K562 (cell line): ENCODE data around the gene PRSS56. TPM values are rescaled to one million over a fixed set of nuclear protein-coding genes. Genes with fewer than 3 reads are reported as not detected.

Experiments
- CHD1 ChIP-seq: fragments of 200-600 bp; sonication (generic); IDR thresholded peaks from one replicate; pipeline ENCODE4 v1.6.1; 2012; ENCODE audit warnings: mild to moderate bottlenecking, moderate library complexity, low read length, inconsistent platforms
- RCOR1 ChIP-seq, 2 experiments: IDR thresholded peaks; 2 replicates each; pipeline ENCODE4 v1.6.1; 2012; ENCODE audit warnings: low read depth in 2 of 2, low read length in 2 of 2, borderline replicate concordance in 1 of 2, improper control_type of control experiment in 1 of 2
- RFX1 ChIP-seq: fragments of 450-650 bp; IDR thresholded peaks from 2 replicates; pipeline ENCODE4 v1.6.1; 2016; ENCODE audit warnings: mild to moderate bottlenecking, moderate library complexity
- SIX5 ChIP-seq, 2 experiments: IDR thresholded peaks; 2 replicates each; pipeline ENCODE4 v1.6.1; 2011; ENCODE audit warnings: low read length in 2 of 2, borderline replicate concordance in 1 of 2, low read depth in 1 of 2, mild to moderate bottlenecking in 1 of 2, moderate library complexity in 1 of 2; ENCODE audit not compliant: insufficient read depth in 1 of 2
- STAT5A ChIP-seq: IDR thresholded peaks from 2 replicates; pipeline ENCODE4 v1.6.1; 2012; ENCODE audit warnings: low read length, inconsistent platforms, borderline replicate concordance
- TAF15 ChIP-seq: fragments of 200-400 bp; formaldehyde crosslinking; IDR thresholded peaks from 2 replicates; pipeline ENCODE4 v1.6.1; 2017; ENCODE audit warnings: mild to moderate bottlenecking, low read depth, low read length, moderate library complexity
- ZFX ChIP-seq: sonication (generic); formaldehyde crosslinking; IDR thresholded peaks from 2 replicates; pipeline ENCODE4 v1.8.0; 2022; ENCODE audit warnings: mild to moderate bottlenecking, missing genetic modification reagents, moderate library complexity
- ZNF184 ChIP-seq: sonication (generic); formaldehyde crosslinking; IDR thresholded peaks from 2 replicates; pipeline ENCODE4 v1.5.0; 2020; ENCODE audit warnings: missing genetic modification reagents
- ZNF212 ChIP-seq: fragments of 450-650 bp; formaldehyde crosslinking; IDR thresholded peaks from 2 replicates; pipeline ENCODE4 v1.4.0; 2020; ENCODE audit warnings: mild to moderate bottlenecking
- ZNF232 ChIP-seq: sonication (generic); formaldehyde crosslinking; IDR thresholded peaks from 2 replicates; pipeline ENCODE4 v1.8.0; 2022; ENCODE audit warnings: mild to moderate bottlenecking, missing genetic modification reagents
- polyA plus RNA-seq, 8 experiments: library from polyadenylated mRNA; depleted of rRNA in 4 of 8; stranded (reverse) in 5 of 8; unstranded in 3 of 8; fragments of >200 nt; fragmentation: Nextera tagmentation in 2 of 8; fragmentation: Illumina TruSeq in 1 of 8; extraction: Ambion mirVana in 2 of 8; extraction: Trizol in 1 of 8; gene quantifications; 2 replicates each; pipeline versions ENCODE4 v1.2.1 to v1.2.3, GENCODE V29; 2011 to 2014; ENCODE audit warnings: inconsistent platforms in 1 of 8, missing spikeins in 1 of 8
- total RNA-seq, 7 experiments: library from RNA; depleted of rRNA in 6 of 7; stranded (reverse); fragments of >200 nt in 6 of 7; fragmentation: Illumina TruSeq in 2 of 7; extraction: Trizol in 2 of 7; gene quantifications; 2 replicates each; pipeline versions ENCODE4 v1.2.1 to v1.2.3, GENCODE V29; 2011 to 2021; ENCODE audit warnings: low replicate concordance in 1 of 7
- TF ChIP-seq, protein P1 (sequence below): sonication (generic); formaldehyde crosslinking; IDR thresholded peaks from 2 replicates; pipeline ENCODE4 v1.8.1; 2023; ENCODE audit warnings: mild to moderate bottlenecking, missing genetic modification reagents
- TF ChIP-seq, protein P2 (sequence below): sonication (generic); formaldehyde crosslinking; IDR thresholded peaks from 2 replicates; pipeline ENCODE4 v1.8.1; 2023; ENCODE audit warnings: mild to moderate bottlenecking, missing genetic modification reagents, moderate library complexity
- TF ChIP-seq, protein P3 (sequence below): IDR thresholded peaks from 2 replicates; pipeline ENCODE4 v1.6.1; 2011; ENCODE audit warnings: borderline replicate concordance, low read depth, mild to moderate bottlenecking, moderate library complexity, low read length; ENCODE audit not compliant: insufficient read depth, poor library complexity, severe bottlenecking
- TF ChIP-seq, protein P4 (sequence below): sonication (generic); formaldehyde crosslinking; IDR thresholded peaks from 2 replicates; pipeline ENCODE4 v1.8.0; 2022; ENCODE audit warnings: mild to moderate bottlenecking, missing genetic modification reagents

PRSS56 gene
- total and polyA plus RNA-seq, 9 of the 15 experiments (the other 6 are each of a cell fraction or from before 2014, with no cell fraction given): not detected

DNA sequence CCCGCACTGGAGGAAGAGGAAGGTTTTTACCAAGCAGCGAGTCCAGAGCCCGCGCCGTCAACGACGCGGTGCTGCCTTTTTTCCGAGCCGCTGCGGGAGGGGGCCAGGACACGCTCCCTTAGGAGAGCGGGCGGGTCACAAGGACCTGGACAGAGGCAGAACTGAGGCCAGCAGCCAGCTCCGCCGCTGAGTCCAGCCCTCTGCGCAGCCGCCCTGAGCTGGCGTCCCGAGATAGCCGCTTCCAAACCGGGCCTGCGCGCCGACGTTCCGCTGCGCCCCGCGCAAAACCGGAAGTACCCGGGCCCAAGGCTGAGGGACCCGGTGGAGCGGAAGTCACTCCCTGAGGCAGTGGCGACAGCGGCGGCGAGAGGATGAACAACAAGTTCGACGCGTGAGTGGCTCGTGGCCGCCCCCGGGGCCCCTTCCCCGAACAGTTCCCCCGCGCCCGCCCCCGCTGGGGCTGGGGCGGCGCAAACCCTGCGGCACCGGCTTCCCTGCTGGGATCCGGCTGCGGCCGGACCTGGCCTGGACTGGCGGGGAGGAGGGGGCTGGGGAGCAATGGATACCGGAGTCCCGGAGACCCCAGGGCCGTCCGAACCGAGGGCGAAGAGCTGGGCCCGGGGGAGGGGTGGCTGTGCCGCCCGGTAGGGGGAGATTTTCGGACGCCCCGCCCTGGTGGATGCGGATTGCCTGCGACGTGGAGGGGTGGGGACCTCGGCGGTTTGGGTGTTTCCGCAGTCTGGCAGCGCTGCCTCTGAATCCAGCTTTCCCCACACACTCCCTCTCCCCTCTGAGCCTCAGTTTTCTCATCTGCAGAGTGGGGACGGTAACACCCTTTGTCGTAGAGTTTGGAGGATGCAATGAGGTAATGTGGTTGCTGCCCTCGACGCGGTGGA lies 30.4 kb downstream of the PRSS56 start, which contains the start of the genes EIF4E2 and TIGD1 (continued):
- TF ChIP-seq, protein P1, sequence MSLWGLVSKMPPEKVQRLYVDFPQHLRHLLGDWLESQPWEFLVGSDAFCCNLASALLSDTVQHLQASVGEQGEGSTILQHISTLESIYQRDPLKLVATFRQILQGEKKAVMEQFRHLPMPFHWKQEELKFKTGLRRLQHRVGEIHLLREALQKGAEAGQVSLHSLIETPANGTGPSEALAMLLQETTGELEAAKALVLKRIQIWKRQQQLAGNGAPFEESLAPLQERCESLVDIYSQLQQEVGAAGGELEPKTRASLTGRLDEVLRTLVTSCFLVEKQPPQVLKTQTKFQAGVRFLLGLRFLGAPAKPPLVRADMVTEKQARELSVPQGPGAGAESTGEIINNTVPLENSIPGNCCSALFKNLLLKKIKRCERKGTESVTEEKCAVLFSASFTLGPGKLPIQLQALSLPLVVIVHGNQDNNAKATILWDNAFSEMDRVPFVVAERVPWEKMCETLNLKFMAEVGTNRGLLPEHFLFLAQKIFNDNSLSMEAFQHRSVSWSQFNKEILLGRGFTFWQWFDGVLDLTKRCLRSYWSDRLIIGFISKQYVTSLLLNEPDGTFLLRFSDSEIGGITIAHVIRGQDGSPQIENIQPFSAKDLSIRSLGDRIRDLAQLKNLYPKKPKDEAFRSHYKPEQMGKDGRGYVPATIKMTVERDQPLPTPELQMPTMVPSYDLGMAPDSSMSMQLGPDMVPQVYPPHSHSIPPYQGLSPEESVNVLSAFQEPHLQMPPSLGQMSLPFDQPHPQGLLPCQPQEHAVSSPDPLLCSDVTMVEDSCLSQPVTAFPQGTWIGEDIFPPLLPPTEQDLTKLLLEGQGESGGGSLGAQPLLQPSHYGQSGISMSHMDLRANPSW (CRISPR knock-in tag): no peak
- TF ChIP-seq, protein P2, sequence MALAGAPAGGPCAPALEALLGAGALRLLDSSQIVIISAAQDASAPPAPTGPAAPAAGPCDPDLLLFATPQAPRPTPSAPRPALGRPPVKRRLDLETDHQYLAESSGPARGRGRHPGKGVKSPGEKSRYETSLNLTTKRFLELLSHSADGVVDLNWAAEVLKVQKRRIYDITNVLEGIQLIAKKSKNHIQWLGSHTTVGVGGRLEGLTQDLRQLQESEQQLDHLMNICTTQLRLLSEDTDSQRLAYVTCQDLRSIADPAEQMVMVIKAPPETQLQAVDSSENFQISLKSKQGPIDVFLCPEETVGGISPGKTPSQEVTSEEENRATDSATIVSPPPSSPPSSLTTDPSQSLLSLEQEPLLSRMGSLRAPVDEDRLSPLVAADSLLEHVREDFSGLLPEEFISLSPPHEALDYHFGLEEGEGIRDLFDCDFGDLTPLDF (CRISPR knock-in tag): no peak; the same call in 1 of the 2 replicates
- TF ChIP-seq CHD1 (no peak), STAT5A (no peak), RFX1 (no peak), ZNF184 (CRISPR knock-in tag) (no peak), RCOR1 (IDR thresholded peaks at IDR 0.05; ENCODE audit: borderline replicate concordance in 1 of 2, low read depth in 2 of 2, low read length in 2 of 2) (peak in 1 of 2 experiments; percentile 78; a peak in 2 of 4 replicates), SIX5 (IDR thresholded peaks at IDR 0.05; ENCODE audit: borderline replicate concordance in 1 of 2, insufficient read depth in 1 of 2, low read depth in 1 of 2, low read length in 2 of 2) (peak in 1 of 2 experiments; percentile 25; a peak in 1 of 4 replicates), ZNF232 (no peak), ZNF212 (CRISPR knock-in tag) (no peak), ZFX (peak; percentile 83), TAF15 (no peak)
- TF ChIP-seq, protein P3, sequence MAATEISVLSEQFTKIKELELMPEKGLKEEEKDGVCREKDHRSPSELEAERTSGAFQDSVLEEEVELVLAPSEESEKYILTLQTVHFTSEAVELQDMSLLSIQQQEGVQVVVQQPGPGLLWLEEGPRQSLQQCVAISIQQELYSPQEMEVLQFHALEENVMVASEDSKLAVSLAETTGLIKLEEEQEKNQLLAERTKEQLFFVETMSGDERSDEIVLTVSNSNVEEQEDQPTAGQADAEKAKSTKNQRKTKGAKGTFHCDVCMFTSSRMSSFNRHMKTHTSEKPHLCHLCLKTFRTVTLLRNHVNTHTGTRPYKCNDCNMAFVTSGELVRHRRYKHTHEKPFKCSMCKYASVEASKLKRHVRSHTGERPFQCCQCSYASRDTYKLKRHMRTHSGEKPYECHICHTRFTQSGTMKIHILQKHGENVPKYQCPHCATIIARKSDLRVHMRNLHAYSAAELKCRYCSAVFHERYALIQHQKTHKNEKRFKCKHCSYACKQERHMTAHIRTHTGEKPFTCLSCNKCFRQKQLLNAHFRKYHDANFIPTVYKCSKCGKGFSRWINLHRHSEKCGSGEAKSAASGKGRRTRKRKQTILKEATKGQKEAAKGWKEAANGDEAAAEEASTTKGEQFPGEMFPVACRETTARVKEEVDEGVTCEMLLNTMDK: peak; percentile 55
- TF ChIP-seq, protein P4, sequence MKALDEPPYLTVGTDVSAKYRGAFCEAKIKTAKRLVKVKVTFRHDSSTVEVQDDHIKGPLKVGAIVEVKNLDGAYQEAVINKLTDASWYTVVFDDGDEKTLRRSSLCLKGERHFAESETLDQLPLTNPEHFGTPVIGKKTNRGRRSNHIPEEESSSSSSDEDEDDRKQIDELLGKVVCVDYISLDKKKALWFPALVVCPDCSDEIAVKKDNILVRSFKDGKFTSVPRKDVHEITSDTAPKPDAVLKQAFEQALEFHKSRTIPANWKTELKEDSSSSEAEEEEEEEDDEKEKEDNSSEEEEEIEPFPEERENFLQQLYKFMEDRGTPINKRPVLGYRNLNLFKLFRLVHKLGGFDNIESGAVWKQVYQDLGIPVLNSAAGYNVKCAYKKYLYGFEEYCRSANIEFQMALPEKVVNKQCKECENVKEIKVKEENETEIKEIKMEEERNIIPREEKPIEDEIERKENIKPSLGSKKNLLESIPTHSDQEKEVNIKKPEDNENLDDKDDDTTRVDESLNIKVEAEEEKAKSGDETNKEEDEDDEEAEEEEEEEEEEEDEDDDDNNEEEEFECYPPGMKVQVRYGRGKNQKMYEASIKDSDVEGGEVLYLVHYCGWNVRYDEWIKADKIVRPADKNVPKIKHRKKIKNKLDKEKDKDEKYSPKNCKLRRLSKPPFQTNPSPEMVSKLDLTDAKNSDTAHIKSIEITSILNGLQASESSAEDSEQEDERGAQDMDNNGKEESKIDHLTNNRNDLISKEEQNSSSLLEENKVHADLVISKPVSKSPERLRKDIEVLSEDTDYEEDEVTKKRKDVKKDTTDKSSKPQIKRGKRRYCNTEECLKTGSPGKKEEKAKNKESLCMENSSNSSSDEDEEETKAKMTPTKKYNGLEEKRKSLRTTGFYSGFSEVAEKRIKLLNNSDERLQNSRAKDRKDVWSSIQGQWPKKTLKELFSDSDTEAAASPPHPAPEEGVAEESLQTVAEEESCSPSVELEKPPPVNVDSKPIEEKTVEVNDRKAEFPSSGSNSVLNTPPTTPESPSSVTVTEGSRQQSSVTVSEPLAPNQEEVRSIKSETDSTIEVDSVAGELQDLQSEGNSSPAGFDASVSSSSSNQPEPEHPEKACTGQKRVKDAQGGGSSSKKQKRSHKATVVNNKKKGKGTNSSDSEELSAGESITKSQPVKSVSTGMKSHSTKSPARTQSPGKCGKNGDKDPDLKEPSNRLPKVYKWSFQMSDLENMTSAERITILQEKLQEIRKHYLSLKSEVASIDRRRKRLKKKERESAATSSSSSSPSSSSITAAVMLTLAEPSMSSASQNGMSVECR: 0 out of 2 replicates have a peak, but pooled peaks have one; percentile 48
